GM12801 (cell line): ENCODE data around the gene ACTG2.

Experiments used
- TF ChIP-seq, protein P1 (sequence below): IDR thresholded peaks from one replicate; pipeline ENCODE4 v1.5.1; 2011; ENCODE audit warnings: control low read depth; ENCODE audit not compliant: insufficient read length; ENCODE audit errors: extremely low read depth

ACTG2 gene

DNA sequence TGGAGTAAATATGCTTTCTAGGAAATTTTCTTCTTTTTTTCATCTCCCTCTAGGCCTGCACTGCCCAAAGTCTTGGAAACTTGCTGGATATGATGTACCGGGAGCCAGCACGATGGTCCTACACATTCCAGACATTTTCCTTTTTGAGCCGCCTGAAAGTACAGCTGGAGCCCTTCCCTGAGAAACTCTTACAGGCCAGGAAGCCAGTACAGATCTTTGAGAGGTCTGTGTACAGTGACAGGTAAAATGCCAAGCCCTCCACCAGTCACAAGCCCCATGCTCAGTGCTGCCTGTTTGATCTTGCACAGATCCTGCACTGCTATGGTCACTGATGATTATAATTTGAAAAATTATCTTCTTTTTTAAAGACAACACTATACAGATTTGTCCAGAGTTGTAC, 53.9 kb downstream of the ACTG2 start:
- TF ChIP-seq, protein P1, sequence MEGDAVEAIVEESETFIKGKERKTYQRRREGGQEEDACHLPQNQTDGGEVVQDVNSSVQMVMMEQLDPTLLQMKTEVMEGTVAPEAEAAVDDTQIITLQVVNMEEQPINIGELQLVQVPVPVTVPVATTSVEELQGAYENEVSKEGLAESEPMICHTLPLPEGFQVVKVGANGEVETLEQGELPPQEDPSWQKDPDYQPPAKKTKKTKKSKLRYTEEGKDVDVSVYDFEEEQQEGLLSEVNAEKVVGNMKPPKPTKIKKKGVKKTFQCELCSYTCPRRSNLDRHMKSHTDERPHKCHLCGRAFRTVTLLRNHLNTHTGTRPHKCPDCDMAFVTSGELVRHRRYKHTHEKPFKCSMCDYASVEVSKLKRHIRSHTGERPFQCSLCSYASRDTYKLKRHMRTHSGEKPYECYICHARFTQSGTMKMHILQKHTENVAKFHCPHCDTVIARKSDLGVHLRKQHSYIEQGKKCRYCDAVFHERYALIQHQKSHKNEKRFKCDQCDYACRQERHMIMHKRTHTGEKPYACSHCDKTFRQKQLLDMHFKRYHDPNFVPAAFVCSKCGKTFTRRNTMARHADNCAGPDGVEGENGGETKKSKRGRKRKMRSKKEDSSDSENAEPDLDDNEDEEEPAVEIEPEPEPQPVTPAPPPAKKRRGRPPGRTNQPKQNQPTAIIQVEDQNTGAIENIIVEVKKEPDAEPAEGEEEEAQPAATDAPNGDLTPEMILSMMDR = no peak

DNA sequence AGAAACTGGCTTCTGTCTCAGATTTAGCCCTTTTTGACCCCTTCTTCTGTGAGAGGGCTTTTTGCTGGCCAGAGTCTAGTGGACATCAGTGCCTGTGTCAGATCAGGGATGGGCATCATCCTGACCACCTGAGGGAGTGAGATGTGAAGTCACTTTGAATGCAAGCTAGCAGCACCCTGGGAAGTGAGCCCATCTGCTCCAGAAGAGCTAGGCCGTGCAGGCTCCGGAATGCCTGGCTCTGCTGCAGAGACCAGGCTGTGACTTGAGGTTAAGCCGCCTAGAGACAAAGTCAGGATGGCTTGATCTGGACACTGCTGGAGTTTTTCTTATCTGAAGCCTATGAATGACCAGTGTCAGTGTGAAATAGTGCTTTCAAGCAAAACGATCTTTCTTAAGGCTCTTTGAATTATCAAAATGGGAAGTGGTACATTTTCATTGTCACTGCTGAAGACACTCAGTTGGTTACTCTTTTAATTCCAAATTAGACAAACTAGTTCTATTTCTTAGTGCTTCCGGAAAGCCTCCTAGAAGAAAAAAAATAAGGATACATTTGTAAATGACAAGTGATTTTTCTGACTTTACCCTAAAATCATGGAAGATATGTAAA, 54.7 kb downstream of the ACTG2 start:
- TF ChIP-seq, protein P1 = no peak

DNA sequence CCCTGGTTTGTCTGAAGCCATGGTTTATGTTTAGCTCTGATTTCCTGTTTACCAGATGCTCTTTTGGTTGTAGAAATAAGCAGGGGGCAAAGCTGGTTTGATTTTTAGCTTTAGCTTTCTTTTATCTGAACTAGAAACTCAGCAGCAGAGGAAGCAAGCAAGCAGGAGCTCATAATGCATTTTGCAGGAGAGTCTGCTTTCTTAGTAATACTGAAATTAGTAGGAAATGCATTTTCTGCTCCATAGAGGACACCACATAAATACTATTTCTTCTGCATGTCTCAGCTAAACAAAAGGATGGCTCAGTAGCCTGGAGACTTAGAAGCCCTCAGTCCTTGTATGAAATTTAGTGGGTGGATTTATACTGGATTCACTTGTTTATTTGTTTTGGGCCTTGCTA, 57.0 kb downstream of the ACTG2 start:
- TF ChIP-seq, protein P1 = no peak

DNA sequence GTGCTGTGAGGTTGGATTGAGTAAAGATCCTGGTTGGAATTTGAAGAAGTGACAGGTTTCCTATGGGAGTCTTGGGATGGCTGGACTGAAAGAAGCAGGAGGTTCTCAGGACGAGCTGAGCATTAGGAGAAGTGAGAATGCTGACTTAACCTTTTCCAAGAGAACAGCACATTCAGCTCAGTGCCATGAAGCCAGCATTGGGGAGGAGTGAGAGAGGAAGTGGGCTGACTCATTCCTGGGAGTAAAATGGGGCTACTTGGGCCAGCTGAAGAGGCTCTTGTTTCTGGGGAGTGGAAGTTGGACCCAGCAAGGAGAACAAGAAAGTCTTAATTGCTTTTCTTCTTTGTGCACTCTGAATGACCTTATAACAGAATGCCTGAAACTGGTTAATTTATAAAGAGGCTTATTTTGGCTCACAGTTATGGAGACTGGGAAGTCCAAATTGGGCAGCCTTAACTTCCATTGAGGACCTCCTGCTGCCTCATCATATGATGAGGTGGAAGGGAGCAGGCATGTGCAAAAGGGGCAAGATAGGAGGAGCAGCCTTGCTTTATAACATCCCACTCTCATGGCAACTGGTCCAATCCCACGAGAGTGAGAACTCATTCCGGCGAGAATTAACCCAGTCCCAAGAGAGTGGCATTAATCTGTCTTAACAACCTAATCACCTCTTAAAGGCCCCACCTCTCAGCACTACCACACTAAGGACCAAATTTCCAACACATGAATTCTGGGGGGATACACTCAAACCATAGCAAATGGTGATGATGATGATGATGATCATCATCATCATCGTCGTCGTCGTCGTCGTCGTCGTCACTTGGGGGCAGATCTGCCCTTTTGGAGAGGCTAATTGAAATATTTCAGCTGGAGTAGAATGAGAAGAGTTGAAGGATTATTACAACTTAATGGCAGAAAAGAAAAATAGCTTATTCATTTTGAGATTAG, 60.0 kb downstream of the ACTG2 start:
- TF ChIP-seq, protein P1 = no peak

DNA sequence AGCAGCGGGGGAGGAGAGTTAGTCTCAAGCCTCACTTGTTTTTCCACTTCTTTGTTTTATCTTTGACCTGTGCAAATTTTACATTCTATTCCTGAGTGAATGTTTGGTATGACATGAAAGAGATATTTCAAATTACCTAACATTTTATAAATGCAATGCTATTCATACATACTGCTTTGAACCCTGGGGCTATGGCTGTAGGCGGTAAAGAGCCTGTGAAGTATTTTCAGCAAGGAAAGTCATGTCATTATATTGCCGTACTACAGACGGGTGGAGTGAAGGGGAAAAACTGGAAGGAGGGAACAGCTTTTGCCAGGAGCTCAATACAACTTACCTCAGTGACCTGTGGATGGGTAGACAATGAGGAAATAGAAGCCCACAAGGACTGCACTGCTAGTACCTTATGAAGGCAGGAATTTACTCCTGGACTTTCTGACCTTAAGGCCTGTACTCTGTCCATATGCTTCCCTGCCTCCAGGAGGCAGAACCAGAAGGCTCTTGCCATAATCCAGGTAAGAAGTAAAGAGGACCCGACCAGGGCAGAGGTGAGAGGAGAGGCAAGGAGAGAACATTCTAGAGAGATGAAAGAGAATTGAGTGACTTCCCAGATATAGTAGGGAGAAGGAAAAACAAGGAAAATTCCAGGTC, 63.5 kb downstream of the ACTG2 start:
- TF ChIP-seq, protein P1 = no peak

DNA sequence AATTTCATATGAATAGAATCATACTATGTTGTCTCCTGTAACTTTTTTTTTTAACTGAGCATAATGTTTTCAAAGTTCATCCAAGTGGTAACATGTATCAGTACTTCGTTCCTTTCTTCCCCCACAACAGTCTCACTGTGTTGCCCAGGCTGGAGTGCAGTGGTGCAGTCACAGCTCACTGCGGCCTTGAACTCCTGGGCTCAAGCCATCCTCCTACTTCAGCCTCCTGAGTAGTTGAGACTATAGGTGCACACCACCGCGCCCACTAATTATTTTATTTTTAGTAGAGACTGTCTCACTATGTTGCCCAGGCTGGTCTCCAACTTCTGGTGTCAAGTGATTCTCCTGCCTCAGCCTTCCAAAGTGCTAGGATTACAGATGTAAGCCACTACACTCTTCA, 68.5 kb downstream of the ACTG2 start:
- TF ChIP-seq, protein P1 = no peak
